Mucosa of rectum (tissue), 2 donors: ENCODE measurements around the gene FBXO22.
"Not testable (repeated sequence)": the region's sequence is repeated elsewhere in the genome, so short reads cannot be mapped to it uniquely, and the experiment has no call there.

Experiments used
- H3K27ac ChIP-seq, 2 donors: one replicate each; pipeline ENCODE4 v1.7.0; 2013; ENCODE audit warnings: inconsistent platforms in 2 of 2, low read depth in 2 of 2, low read length in 2 of 2
- H3K27me3 ChIP-seq, 2 donors: one replicate each; pipeline ENCODE4 v1.7.0; 2013; ENCODE audit warnings: low read length in 2 of 2; ENCODE audit not compliant: control insufficient read depth in 2 of 2, insufficient read depth in 2 of 2
- H3K36me3 ChIP-seq, 2 donors: one replicate each; pipeline ENCODE4 v1.7.0; 2013; ENCODE audit warnings: low read length in 2 of 2; ENCODE audit not compliant: control insufficient read depth in 2 of 2, insufficient read depth in 2 of 2
- H3K4me1 ChIP-seq, 2 donors: one replicate each; pipeline ENCODE4 v1.7.0; 2013; ENCODE audit warnings: low read length in 2 of 2, mild to moderate bottlenecking in 1 of 2; ENCODE audit not compliant: control insufficient read depth in 2 of 2, insufficient read depth in 2 of 2
- H3K4me3 ChIP-seq, 2 donors: one replicate each; pipeline ENCODE4 v1.7.0; 2013; ENCODE audit warnings: low read length in 2 of 2
- H3K9ac ChIP-seq, 2 donors: one replicate each; pipeline ENCODE4 v1.7.0; 2013; ENCODE audit warnings: low read length in 2 of 2, low read depth in 1 of 2, mild to moderate bottlenecking in 1 of 2
- H3K9me3 ChIP-seq, 2 donors: one replicate each; pipeline ENCODE4 v1.7.0; 2013; ENCODE audit warnings: low read length in 2 of 2; ENCODE audit not compliant: control insufficient read depth in 2 of 2
- donor health status: healthy.
- donor health status: Normal muscosa, but diverticular disease.

FBXO22 gene

GRCh38 chr15:75955720-75956119, 52.0 kb downstream of the FBXO22 start:
- Histone ChIP-seq H3K27ac (no peak overlapping the region), H3K9ac (no peak overlapping the region), H3K9me3 (no peaks in the 10 kb centered on the region), H3K4me3 (no peak overlapping the region), H3K4me1 (no peaks in the 10 kb centered on the region), H3K36me3 (no peaks in the 10 kb centered on the region), H3K27me3 (peaks cover 0 to 3% of the 10 kb centered on the region in 2 donors)

GRCh38 chr15:75961331-75961730, 57.7 kb downstream of the FBXO22 start:
- H3K4me1 ChIP-seq, result peaks cover 0 to 5% of the 10 kb centered on the region in 2 donors
- H3K36me3 ChIP-seq, result no peaks in the 10 kb centered on the region
- no peak overlapping the region for H3K4me3 ChIP-seq
- no peaks in the 10 kb centered on the region for H3K27me3 ChIP-seq
- H3K9ac ChIP-seq, result no peak overlapping the region
- no peaks in the 10 kb centered on the region for H3K9me3 ChIP-seq
- H3K27ac ChIP-seq, result no peak overlapping the region

DNA sequence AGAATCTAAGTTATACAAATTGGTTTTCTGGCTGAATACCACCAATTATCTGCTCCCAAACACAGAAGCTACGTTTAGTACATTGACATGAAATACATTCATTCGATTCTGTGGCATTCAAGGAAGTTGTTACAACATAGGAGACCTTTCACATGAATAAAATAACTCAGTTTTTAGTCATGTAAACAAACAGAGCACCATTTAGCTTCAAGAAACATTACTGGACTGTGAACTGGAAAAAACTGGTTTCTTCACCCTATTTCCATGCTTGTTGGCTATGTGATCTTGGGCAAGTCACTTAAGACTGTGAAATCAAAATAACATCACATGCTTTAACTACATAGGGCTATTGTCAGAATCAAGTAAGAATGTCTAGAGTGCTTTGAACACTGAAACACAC, 62.4 kb downstream of the FBXO22 start:
- Histone ChIP-seq H3K4me1 (peaks cover 0 to 5% of the 10 kb centered on the region in 2 donors), H3K9ac (no peak overlapping the region), H3K4me3 (no peak overlapping the region), H3K27me3 (no peaks in the 10 kb centered on the region), H3K9me3 (no peaks in the 10 kb centered on the region), H3K27ac (no peak overlapping the region), H3K36me3 (no peaks in the 10 kb centered on the region)

DNA sequence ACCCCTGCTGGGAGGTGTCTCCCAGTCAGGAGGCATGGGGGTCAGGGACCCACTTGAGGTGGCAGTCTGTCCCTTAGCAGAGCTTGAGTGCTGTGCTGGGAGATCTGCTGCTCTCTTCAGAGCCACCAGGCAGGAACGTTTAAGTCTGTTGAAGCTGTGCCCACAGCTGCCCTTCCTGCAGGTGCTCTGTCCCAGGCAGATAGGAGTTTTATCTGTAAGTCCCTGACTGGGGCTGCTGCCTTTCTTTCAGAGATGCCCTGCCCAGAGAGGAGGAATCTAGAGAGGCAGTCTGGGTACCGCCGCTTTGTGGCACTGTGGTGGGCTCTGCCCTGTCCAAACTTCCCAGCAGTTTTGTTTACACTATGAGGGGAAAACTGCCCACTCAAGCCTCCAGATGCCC, 73.1 kb downstream of the FBXO22 start:
- H3K27ac ChIP-seq, H3K9ac ChIP-seq, H3K36me3 ChIP-seq, H3K4me1 ChIP-seq, H3K9me3 ChIP-seq, H3K4me3 ChIP-seq, H3K27me3 ChIP-seq: not testable (repeated sequence)

- H3K36me3 ChIP-seq, result no peaks in the 10 kb centered on the region
- H3K27ac ChIP-seq, result no peak overlapping the region
- no peak overlapping the region for H3K4me3 ChIP-seq
- H3K27me3 ChIP-seq, result no peaks in the 10 kb centered on the region
- H3K4me1 ChIP-seq, result no peaks in the 10 kb centered on the region
- no peak overlapping the region for H3K9ac ChIP-seq
- no peaks in the 10 kb centered on the region for H3K9me3 ChIP-seq
Observed at GRCh38 chr15:75981149-75981815, 77.6 kb downstream of the FBXO22 start.

GRCh38 chr15:75982468-75982867, 78.8 kb downstream of the FBXO22 start:
- Histone ChIP-seq H3K36me3 (no peaks in the 10 kb centered on the region), H3K9me3 (no peaks in the 10 kb centered on the region), H3K4me1 (no peaks in the 10 kb centered on the region), H3K4me3 (no peak overlapping the region), H3K27ac (no peak overlapping the region), H3K27me3 (no peaks in the 10 kb centered on the region), H3K9ac (no peak overlapping the region)

GRCh38 chr15:75984706-75985105, 81.0 kb downstream of the FBXO22 start:
- H3K36me3 ChIP-seq, H3K27me3 ChIP-seq, H3K4me1 ChIP-seq, H3K9me3 ChIP-seq, H3K27ac ChIP-seq, H3K9ac ChIP-seq, H3K4me3 ChIP-seq: not testable (repeated sequence)

DNA sequence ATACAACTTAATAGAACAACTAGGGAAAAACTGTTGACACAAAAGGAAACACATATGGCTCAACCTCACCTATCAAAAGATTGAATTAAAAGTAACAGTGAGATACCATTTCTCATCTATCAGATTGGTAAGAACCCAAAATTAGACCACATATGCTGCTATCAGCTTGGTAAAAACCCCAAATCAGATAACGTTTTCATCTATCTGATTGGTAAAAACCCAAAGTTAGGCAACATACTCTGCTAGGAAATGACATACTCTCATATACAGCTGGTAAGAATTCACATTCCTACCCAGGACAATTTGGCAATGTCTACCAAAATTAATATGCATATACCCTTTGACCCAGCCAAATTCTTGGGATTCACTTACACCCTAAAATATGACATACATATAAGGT, 82.3 kb downstream of the FBXO22 start:
- no peak overlapping the region for H3K4me3 ChIP-seq

GRCh38 chr15:75989045-75989444, 85.4 kb downstream of the FBXO22 start:
- no peak overlapping the region for H3K4me3 ChIP-seq

More for the DNA sequence above, 82.3 kb downstream of the FBXO22 start:
- Histone ChIP-seq H3K9me3 (no peaks in the 10 kb centered on the region), H3K27ac (no peak overlapping the region), H3K36me3 (no peaks in the 10 kb centered on the region), H3K4me1 (no peaks in the 10 kb centered on the region), H3K27me3 (no peaks in the 10 kb centered on the region), H3K9ac (no peak overlapping the region)

GRCh38 chr15:75989875-75990274, 86.2 kb downstream of the FBXO22 start:
- Histone ChIP-seq H3K9ac (no peak overlapping the region), H3K36me3 (no peaks in the 10 kb centered on the region), H3K27me3 (no peaks in the 10 kb centered on the region), H3K9me3 (no peaks in the 10 kb centered on the region), H3K4me1 (no peaks in the 10 kb centered on the region), H3K27ac (no peak overlapping the region), H3K4me3 (no peak overlapping the region)

More at GRCh38 chr15:75989045-75989444, 85.4 kb downstream of the FBXO22 start:
- Histone ChIP-seq H3K9me3 (no peaks in the 10 kb centered on the region), H3K36me3 (no peaks in the 10 kb centered on the region), H3K27me3 (no peaks in the 10 kb centered on the region), H3K27ac (no peak overlapping the region), H3K4me1 (no peaks in the 10 kb centered on the region), H3K9ac (no peak overlapping the region)
